ENCODE data around the gene AATK. TPM values are rescaled to one million over a fixed set of nuclear protein-coding genes. Genes with fewer than 3 reads are reported as not detected.

AATK gene
- total and polyA plus RNA-seq, 2 donors (not counting 3 experiments of a cell fraction or from before 2014, with no cell fraction given): 0.69 to 1.00 TPM

DNA sequence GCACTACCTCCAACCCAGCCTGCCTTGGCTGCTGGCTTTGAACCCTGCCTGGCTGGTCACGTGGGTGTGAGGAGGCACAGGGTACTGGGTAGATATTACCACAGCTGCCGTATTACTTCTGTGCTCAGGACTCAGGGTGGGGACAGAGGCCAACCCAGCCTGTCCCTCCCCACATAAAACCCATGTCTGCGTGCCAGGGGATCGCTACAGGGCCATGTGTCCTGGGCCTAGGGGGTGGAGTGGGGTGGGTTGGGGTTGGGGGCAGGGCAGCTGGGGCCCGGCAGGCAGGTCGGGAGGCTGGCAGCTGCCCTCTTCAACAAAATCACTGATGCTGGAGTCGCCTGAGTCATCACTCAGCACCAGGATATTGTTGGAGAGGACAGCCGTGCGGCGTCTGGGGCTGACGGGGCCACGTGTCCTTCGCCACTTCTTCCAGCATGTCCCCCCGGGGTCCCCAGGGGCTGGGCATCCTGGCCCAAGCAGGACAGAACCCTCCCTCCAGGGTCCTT, 40.4 kb downstream of the AATK start:
- Histone ChIP-seq H3K9me1 (replicated peaks; ENCODE audit: control insufficient read depth, extremely low read depth, insufficient read depth, low read length) (no peaks in the 10 kb centered on the region), H3K36me3 (ENCODE audit: control insufficient read depth in 2 of 2, extremely low read depth in 1 of 2, insufficient read depth in 2 of 2, low read length in 2 of 2) (no peaks in the 10 kb centered on the region), H3K27me3 (ENCODE audit: control insufficient read depth in 2 of 2, insufficient read depth in 2 of 2, low read length in 2 of 2) (peaks cover 9 to 13% of the 10 kb centered on the region in 2 experiments), H3K4me1 (ENCODE audit: control insufficient read depth, extremely low read depth, insufficient read depth, low read length) (no peaks in the 10 kb centered on the region), H3K9ac (replicated peaks; ENCODE audit: extremely low read depth, insufficient read depth, low read length) (no peak overlapping the region), H2AFZ (ENCODE audit: low read depth, low read length) (no peak overlapping the region), H3K27ac (ENCODE audit: insufficient read depth, low read depth, low read length) (no peak overlapping the region), H3K4me2 (ENCODE audit: insufficient read depth, low read length) (no peak overlapping the region), H3K9me3 (replicated peaks; ENCODE audit: control insufficient read depth, insufficient read depth, low read length) (no peaks in the 10 kb centered on the region), H4K20me1 (replicated peaks; ENCODE audit: control insufficient read depth, extremely low read depth, insufficient read depth, low read length) (no peaks in the 10 kb centered on the region), H3K79me2 (ENCODE audit: control insufficient read depth, insufficient read depth, low read length) (no peaks in the 10 kb centered on the region), H3K4me3 (replicated peaks in 1 of 3; ENCODE audit: insufficient read depth in 1 of 3, low read depth in 1 of 3, low read length in 3 of 3) (no peak overlapping the region)
- no TSS peak for BruUV-seq (replicated peaks)
- TF ChIP-seq MYC (IDR thresholded peaks at IDR 0.05; ENCODE audit: low read depth, low read length): no peak
- no peak for TF ChIP-seq FOS (IDR thresholded peaks at IDR 0.05; ENCODE audit: borderline replicate concordance, insufficient read depth, low read length)
- no peak for TF ChIP-seq JUN (IDR thresholded peaks at IDR 0.05; ENCODE audit: borderline replicate concordance, insufficient read depth, insufficient read length, low read depth)
- TF ChIP-seq, protein P1, sequence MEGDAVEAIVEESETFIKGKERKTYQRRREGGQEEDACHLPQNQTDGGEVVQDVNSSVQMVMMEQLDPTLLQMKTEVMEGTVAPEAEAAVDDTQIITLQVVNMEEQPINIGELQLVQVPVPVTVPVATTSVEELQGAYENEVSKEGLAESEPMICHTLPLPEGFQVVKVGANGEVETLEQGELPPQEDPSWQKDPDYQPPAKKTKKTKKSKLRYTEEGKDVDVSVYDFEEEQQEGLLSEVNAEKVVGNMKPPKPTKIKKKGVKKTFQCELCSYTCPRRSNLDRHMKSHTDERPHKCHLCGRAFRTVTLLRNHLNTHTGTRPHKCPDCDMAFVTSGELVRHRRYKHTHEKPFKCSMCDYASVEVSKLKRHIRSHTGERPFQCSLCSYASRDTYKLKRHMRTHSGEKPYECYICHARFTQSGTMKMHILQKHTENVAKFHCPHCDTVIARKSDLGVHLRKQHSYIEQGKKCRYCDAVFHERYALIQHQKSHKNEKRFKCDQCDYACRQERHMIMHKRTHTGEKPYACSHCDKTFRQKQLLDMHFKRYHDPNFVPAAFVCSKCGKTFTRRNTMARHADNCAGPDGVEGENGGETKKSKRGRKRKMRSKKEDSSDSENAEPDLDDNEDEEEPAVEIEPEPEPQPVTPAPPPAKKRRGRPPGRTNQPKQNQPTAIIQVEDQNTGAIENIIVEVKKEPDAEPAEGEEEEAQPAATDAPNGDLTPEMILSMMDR (IDR thresholded peaks at IDR 0.05; ENCODE audit: extremely low read depth in 1 of 2, insufficient read depth in 1 of 2, low read depth in 1 of 2, low read length in 2 of 2): no peak
- TF ChIP-seq MAX (IDR thresholded peaks at IDR 0.05; ENCODE audit: insufficient read depth, insufficient read length): no peak
- TF ChIP-seq POLR2A (IDR thresholded peaks at IDR 0.05; ENCODE audit: low read depth, low read length): no peak
- no peak for TF ChIP-seq POLR2AphosphoS5 (IDR thresholded peaks at IDR 0.05; ENCODE audit: insufficient read depth, low read depth, low read length)
- no peak for TF ChIP-seq EZH2 (IDR thresholded peaks at IDR 0.05; ENCODE audit: borderline replicate concordance, low read depth, low read length, severe bottlenecking)
- TF ChIP-seq GATA2 (IDR thresholded peaks at IDR 0.05; ENCODE audit: insufficient read depth, insufficient read length, low read depth, low read length): no peak
- ChIA-PET POLR2A (no interaction called here), CTCF (interaction anchor here (0.6 kb wide), 1 partner anchor 75 kb away, joined by 3 read pairs; no protein-coding TSS in a partner anchor)
- dilution Hi-C loops (cut with MboI; ENCODE audit: extremely low pct_ligation_motif_present, low sequenced_read_pairs) (no loop called here), intact Hi-C loops (cut with micrococcal nuclease) (no loop called here)
- FAIRE-seq (no peak), DNase-seq (ENCODE audit: low read depth, low spot score) (no peak)

All from endothelial cell of umbilical vein (primary cell).